Stimulated activated CD8-positive, alpha-beta memory T cell treated with anti-CD3 and anti-CD28 coated beads, Interleukin-4, amount 100 ng/mL, for 4 hours (primary cell): ENCODE measurements around the gene CARM1.
"Not testable (repeated sequence)": the region's sequence is repeated elsewhere in the genome, so short reads cannot be mapped to it uniquely, and the experiment has no call there.

ENCODE experiments used
- DNase-seq, 2 donors: peaks; one replicate each; pipeline ENCODE4 v3.0.0-alpha.2; 2020; ENCODE audit warnings: low read depth in 2 of 2, low spot score in 1 of 2

Gene CARM1

GRCh38 chr19:10872546-10873107 lies 1.3 kb downstream of the CARM1 start:
- DNase-seq = peak in 1 of 2 donors; percentile 18

- no peak for DNase-seq
Measured at GRCh38 chr19:10874024-10874423, 2.7 kb downstream of the CARM1 start.

- DNase-seq = no peak
Measured at GRCh38 chr19:10876459-10877240, 5.3 kb downstream of the CARM1 start.

DNA sequence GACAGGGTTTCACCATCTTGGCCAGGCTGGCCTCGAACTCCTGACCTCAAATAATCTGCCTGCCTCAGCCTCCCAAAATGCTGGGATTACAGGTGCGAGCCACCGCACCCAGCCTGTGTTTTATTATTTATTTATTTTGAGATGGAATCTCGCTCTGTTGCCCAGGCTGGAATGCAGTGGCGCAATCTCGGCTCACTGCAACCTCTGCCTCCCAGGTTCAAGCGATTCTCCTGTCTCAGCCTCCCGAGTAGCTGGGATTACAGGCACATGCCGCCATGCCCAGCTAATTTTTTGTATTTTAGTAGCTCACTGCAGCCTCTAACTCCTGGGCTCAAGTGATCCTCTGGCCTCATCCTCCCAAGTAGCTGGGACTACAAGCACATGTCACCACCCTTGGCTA lies 6.3 kb downstream of the CARM1 start:
- DNase-seq = not testable (repeated sequence)

GRCh38 chr19:10878253-10878652 lies 6.9 kb downstream of the CARM1 start:
- DNase-seq = no peak

- no peak for DNase-seq
Measured at GRCh38 chr19:10881403-10882107, 10.2 kb downstream of the CARM1 start.

- DNase-seq = no peak
Measured at GRCh38 chr19:10882108-10882457, 10.7 kb downstream of the CARM1 start.

GRCh38 chr19:10884274-10884673 lies 12.9 kb downstream of the CARM1 start:
- DNase-seq = no peak

DNA sequence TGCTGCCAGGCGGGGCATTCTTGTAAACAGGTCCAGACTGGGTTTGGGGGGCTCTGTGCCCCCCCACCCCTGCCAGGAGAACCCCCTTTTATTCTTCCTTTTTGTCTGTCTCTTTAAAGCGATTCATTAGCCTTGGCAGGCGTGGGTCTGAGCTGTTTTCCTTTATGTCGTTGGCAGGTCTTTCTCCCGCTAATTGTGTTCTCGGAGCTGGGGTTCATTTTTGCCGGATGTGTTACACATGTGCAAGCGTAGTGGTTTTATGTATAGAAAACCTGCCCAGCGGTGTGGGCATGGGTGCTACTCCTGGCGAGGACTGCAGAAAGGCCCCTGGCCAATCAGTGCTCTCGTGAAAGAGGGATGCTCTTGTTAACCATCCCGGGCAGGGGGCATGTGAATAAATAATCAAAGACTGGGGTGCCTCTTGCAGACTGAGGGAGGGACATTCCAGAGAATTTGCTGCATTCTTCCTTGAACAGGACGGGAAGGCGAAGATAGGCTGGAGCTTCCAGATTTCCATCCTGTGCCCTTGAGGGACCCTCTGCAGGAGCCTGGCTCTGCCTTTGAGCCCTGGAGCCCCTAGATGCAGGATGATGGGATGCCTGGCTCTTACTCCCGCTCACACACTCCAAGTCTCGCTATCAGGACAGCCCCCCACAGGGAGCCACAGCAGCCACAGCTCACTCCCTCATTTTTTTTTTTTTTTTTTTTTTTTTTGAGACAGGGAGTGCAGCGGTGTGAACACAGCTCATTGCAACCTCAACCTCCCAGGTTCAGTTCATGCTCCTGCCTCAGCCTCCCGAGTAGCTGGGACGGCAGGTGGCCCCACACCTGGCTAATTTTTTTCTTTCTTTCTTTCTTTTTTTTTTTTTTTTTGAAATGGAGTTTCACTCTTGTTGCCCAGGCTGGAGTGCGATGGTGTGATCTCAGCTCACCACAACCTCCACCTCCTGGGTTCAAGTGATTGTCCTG lies 14.1 kb downstream of the CARM1 start:
- no peak for DNase-seq

GRCh38 chr19:10887616-10888367 lies 16.4 kb downstream of the CARM1 start:
- DNase-seq = no peak

DNA sequence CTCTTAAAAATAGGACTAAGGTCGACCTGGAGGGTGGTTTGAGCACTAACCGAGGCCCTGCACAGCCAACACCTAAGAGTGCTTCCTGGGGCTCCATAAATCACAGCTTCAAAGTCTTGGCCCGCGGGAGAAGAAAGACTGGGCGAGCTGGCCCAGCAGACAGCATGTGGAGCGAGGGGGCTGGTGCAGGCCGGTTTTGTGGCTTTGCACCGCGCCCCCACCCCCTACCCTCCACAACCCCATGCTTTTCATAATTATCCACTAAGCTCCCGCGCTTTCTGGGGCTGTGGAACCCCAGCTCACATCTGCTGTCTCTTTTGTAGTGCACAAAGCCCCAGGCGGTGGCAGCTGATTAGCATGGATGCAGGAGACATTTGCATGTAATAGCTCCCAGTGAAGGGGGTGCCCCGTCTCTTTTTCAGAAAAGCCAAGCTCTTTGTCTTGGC lies 17.1 kb downstream of the CARM1 start:
- no peak for DNase-seq

DNA sequence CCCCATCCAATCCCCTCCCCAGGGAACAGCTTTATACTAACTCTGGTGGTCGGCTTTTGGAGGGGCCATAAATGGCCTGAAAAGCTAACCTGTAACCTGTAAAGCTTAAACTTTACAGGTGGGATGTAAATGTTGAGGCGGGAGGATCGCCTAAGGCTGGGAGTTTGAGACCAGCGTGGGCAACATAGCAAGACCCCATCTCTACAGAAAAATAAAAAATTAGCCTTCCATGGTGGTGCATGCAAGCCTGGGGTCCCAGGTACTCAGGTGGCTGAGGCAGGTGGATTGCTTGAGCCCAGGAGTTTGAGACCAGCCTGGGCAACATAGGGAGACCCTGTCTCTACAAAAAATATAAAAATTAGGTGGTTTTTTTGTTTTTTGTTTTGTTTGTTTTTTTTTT lies 18.5 kb downstream of the CARM1 start:
- no peak for DNase-seq

DNA sequence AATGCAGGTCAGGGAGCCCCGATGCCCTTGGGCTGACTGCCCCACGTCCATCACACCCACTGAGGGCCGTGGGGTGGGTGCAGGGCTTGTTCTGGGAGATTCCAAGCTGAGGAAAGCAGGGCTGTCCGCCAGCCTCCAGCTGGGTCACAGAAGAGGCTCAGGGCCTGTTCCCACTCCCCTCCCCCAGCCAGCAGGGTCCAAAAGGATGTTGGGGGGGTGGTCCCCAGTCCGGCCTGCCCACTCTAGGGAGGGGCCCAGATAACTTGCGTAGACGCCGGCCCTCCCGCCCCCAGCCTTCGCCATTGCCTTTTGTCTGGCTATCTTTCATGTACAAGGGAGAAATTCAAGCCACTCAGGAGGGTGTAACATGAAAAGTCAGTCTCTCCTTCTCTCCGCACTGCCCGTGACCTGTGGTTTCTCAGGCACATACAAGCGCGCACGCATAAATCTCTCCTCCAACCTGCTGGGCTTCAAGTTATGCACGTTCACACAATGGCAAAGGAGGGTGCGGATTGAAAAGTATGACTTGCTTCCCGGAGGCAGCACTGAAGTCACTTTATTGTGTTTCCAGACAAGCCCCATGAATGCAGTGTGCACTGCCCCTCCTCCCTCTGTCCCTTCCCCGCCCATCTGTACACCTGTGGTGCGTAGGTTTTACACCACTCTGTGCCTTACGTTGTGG lies 20.2 kb downstream of the CARM1 start:
- no peak for DNase-seq

GRCh38 chr19:10892256-10892655 lies 20.9 kb downstream of the CARM1 start:
- no peak for DNase-seq

- DNase-seq = no peak
Measured at GRCh38 chr19:10894911-10895213, 23.5 kb downstream of the CARM1 start.

DNA sequence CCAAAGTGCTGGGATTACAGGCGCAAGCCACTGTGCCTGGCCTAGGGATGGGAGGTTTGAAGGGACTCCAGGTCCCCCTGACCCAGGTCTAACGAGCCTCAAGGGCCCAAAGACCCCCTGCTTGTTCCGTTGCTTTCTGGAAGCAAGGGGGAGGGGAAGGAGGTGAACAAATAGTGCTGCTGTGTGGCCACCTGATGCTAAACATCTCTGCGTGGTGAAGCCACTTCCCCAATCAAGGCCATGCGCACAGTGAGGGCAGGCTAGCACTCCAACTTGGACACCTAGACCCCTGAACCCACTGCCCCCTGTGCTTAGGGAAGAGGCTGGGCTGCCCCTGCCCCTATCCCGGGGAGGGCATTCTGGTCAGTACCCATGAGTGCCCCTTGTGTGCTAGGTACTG lies 24.0 kb downstream of the CARM1 start:
- no peak for DNase-seq

DNA sequence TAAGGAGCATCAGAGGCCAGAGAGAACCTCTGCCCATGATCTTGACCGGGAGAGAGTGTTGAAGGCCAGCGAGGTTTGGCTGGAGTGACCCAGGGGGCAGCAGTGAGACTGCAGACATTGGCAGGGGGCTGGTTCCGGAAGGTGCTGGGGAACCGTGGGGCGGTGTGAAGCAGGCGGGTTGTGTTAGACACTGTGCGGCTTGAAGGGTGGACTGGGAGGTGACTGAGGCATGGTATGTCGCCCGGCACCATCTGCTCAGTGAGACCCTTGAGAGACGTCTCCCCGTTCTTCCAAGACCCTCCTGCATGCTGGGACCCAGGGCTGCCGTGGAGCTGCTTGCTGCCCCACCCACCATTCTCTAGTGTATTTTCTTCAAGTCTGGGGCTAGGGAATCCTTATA lies 24.6 kb downstream of the CARM1 start:
- no peak for DNase-seq

GRCh38 chr19:10896851-10897526 lies 25.6 kb downstream of the CARM1 start:
- no peak for DNase-seq

- DNase-seq = no peak
Measured at GRCh38 chr19:10898633-10899032, 27.3 kb downstream of the CARM1 start.
